Right lobe of liver (tissue), 4 donors: ENCODE measurements around the gene DNAJC12.

Experiments used
- POLR2A ChIP-seq: fragments of 450-650 bp; IDR thresholded peaks from one replicate; pipeline ENCODE4 v1.6.1; 2017; ENCODE audit warnings: antibody characterized with exemption, mild to moderate bottlenecking
- TF ChIP-seq, protein P1 (sequence below), 4 donors: fragments of 200-600 bp in 3 of 4; fragments of 450-650 bp in 1 of 4; IDR thresholded peaks; one replicate each; pipeline versions ENCODE4 v1.5.1 to v1.8.0; 2016 to 2022; ENCODE audit warnings: antibody characterized with exemption in 4 of 4, mild to moderate bottlenecking in 2 of 4
- donor health status: DM: no; HTN: no; CAD: no.
- donor health status: DM: no; HTN: no; CAD: no.
- donor health status: DM: no; HTN: yes; CAD: no.

DNA sequence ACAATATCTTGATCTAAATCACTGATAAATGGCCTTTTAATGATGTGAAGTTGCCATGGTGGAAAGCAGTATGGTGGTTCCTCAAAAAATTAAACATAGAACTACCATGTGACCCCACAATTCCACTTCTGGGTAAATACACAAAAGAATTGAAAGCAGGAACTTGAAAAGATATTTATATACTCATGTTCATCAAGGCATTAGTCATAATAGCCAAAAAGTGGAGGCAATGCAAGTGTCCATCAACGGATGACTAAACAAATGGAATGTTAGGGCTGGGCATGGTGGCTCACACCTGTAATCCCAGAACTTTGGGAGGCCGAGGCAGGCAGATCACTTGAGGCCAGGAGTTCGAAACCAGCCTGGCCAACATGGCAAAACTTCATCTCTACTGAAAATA, 2.0 kb upstream of the DNAJC12 start:
- TF ChIP-seq, protein P1, sequence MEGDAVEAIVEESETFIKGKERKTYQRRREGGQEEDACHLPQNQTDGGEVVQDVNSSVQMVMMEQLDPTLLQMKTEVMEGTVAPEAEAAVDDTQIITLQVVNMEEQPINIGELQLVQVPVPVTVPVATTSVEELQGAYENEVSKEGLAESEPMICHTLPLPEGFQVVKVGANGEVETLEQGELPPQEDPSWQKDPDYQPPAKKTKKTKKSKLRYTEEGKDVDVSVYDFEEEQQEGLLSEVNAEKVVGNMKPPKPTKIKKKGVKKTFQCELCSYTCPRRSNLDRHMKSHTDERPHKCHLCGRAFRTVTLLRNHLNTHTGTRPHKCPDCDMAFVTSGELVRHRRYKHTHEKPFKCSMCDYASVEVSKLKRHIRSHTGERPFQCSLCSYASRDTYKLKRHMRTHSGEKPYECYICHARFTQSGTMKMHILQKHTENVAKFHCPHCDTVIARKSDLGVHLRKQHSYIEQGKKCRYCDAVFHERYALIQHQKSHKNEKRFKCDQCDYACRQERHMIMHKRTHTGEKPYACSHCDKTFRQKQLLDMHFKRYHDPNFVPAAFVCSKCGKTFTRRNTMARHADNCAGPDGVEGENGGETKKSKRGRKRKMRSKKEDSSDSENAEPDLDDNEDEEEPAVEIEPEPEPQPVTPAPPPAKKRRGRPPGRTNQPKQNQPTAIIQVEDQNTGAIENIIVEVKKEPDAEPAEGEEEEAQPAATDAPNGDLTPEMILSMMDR (IDR thresholded peaks at IDR 0.05): no peak
- TF ChIP-seq POLR2A: no peak
